Measurements from ENCODE around the gene ARPP19. TPM values are rescaled to one million over a fixed set of nuclear protein-coding genes. Genes with fewer than 3 reads are reported as not detected.

The ARPP19 gene
- total RNA-seq, 1 donor from 2014 or later, result 169 TPM

DNA sequence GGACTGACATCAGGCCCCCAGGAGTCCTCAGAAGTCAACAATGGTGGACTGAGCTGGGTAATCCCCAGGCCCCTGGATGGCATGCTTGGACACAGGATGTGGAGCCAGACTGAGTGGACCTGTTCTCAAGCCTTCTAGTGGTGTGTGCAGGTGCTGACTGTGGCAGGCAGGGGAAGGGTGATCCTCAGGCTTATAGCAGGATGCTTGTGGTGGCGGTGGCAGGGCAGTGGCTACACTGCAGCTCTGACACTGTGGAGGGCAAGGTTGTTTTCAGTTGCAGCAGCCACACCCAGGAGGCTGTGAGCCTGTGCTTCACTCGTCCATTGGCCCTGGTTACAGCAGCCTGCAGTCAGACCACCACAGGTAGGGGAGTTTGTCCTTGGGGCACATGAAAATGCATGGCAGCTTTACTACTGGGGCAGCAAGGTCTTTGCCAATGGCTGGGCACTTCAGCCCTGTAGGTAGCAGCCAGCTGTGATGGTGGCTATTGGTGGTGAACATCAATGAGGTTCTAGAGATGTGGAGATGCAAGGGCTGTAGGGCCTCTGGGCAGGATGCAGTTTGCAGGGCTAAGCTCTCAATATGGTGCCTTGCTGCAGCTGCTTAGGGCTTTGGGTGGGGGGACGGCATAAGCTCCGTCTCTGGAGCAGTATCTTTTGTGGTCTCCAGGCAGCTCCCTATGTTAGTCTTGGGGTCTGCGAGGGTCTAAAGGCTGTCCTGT is 22.6 kb downstream of the ARPP19 start:
- H3K36me3 Mint-ChIP-seq (ENCODE audit: unreplicated experiment), result peaks cover 47% of the 10 kb centered on the region
- H3K4me3 Mint-ChIP-seq (ENCODE audit: unreplicated experiment), result no peak overlapping the region

DNA sequence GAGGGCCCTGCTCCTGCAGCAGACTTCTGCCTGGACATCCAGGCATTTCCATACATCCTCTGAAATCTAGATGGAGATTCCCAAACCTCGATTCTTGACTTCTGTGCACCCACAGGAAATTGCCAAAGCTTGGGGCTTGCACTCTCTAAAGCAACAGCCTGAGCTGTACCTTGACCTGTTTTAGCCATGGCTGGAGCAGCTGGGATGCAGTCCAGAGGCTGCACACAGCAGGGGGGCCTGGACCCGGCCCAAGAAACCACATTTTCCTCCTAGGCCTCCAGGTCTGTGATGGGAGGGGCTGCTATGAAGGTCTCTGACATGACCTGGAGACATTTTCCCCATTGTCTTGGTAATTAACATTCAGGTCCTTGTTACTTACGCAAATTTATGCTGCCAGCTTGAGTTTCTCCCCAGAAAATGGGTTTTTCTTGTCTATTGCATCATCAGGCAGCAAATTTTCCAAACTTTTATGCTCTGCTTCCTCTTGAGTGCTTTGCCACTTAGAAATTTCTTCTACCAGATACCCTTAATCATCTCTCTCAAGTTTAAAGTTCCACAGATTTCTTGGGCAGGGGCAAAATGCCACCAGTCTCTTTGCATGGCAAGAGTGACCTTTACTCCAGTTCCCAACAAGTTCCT is 28.3 kb downstream of the ARPP19 start:
- Mint-ChIP-seq H3K4me3 (ENCODE audit: unreplicated experiment) (no peak overlapping the region), H3K27ac (ENCODE audit: unreplicated experiment) (no peak overlapping the region), H3K9me3 (ENCODE audit: unreplicated experiment) (peaks cover 1% of the 10 kb centered on the region), H3K27me3 (ENCODE audit: unreplicated experiment) (no peaks in the 10 kb centered on the region), H3K36me3 (ENCODE audit: unreplicated experiment) (peaks cover under 1% of the 10 kb centered on the region), H3K4me1 (ENCODE audit: unreplicated experiment) (peaks cover 8% of the 10 kb centered on the region)
- DNase-seq (ENCODE audit: extremely low spot score, unreplicated experiment), result no peak
- TF ChIP-seq, protein P1, sequence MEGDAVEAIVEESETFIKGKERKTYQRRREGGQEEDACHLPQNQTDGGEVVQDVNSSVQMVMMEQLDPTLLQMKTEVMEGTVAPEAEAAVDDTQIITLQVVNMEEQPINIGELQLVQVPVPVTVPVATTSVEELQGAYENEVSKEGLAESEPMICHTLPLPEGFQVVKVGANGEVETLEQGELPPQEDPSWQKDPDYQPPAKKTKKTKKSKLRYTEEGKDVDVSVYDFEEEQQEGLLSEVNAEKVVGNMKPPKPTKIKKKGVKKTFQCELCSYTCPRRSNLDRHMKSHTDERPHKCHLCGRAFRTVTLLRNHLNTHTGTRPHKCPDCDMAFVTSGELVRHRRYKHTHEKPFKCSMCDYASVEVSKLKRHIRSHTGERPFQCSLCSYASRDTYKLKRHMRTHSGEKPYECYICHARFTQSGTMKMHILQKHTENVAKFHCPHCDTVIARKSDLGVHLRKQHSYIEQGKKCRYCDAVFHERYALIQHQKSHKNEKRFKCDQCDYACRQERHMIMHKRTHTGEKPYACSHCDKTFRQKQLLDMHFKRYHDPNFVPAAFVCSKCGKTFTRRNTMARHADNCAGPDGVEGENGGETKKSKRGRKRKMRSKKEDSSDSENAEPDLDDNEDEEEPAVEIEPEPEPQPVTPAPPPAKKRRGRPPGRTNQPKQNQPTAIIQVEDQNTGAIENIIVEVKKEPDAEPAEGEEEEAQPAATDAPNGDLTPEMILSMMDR (IDR thresholded peaks at IDR 0.05), result no peak

More for the DNA sequence above, 22.6 kb downstream of the ARPP19 start:
- Mint-ChIP-seq H3K9me3 (ENCODE audit: unreplicated experiment) (peaks cover 3% of the 10 kb centered on the region), H3K27ac (ENCODE audit: unreplicated experiment) (no peak overlapping the region), H3K27me3 (ENCODE audit: unreplicated experiment) (no peaks in the 10 kb centered on the region), H3K4me1 (ENCODE audit: unreplicated experiment) (no peaks in the 10 kb centered on the region)
- no peak for DNase-seq (ENCODE audit: extremely low spot score, unreplicated experiment)
- TF ChIP-seq, protein P1 (IDR thresholded peaks at IDR 0.05), result no peak

DNA sequence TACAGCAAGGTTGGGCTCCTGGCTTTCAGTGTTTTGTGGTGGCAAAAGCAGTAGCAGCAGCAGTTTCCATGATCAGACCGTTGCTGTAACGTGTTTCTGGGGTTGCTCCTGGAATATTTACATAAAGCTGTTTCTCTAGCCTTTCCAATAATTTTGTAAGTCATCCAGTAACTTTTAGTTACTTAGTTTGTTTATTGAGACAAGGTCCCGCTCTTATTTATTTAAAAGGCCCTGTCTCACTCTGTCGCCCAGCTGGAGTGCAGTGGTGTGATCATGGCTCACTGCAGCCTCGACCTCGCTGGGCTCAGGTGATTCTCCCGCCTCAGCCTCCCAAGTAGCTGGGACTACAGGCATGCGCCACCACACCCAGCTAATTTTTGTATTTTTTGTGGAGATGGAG is 31.4 kb downstream of the ARPP19 start:
- H3K27me3 Mint-ChIP-seq (ENCODE audit: unreplicated experiment), result no peaks in the 10 kb centered on the region
- no peaks in the 10 kb centered on the region for H3K9me3 Mint-ChIP-seq (ENCODE audit: unreplicated experiment)

DNA sequence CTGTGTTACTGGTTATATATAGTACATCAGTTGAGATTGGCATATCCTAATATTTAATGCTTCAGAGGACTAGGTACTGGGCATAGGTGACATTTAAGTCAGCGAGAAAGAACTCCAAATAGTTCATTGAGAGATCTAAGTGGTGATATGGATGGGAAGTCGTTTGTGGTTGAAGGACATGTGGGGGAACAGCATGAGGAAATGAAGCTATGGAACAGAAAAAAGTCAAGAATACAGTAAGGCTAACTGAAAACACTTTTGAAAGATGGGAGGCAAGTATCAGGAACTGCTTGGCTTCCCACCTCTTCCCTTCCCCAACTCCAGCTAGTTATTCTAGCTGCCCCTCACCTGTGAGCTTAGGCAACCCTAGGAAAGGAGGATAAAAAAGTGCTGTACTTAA is 36.4 kb downstream of the ARPP19 start:
- Mint-ChIP-seq H3K27me3 (ENCODE audit: unreplicated experiment) (no peaks in the 10 kb centered on the region), H3K27ac (ENCODE audit: unreplicated experiment) (no peak overlapping the region), H3K9me3 (ENCODE audit: unreplicated experiment) (no peaks in the 10 kb centered on the region), H3K36me3 (ENCODE audit: unreplicated experiment) (no peaks in the 10 kb centered on the region), H3K4me1 (ENCODE audit: unreplicated experiment) (peaks cover 15% of the 10 kb centered on the region), H3K4me3 (ENCODE audit: unreplicated experiment) (no peak overlapping the region)
- TF ChIP-seq, protein P1 (IDR thresholded peaks at IDR 0.05), result no peak
- DNase-seq (ENCODE audit: extremely low spot score, unreplicated experiment), result no peak

More for the DNA sequence above, 31.4 kb downstream of the ARPP19 start:
- DNase-seq (ENCODE audit: extremely low spot score, unreplicated experiment), result no peak
- H3K4me3 Mint-ChIP-seq (ENCODE audit: unreplicated experiment), result no peak overlapping the region
- peaks cover 8% of the 10 kb centered on the region for H3K4me1 Mint-ChIP-seq (ENCODE audit: unreplicated experiment)
- TF ChIP-seq, protein P1 (IDR thresholded peaks at IDR 0.05), result no peak
- H3K36me3 Mint-ChIP-seq (ENCODE audit: unreplicated experiment), result no peaks in the 10 kb centered on the region
- H3K27ac Mint-ChIP-seq (ENCODE audit: unreplicated experiment), result no peak overlapping the region

DNA sequence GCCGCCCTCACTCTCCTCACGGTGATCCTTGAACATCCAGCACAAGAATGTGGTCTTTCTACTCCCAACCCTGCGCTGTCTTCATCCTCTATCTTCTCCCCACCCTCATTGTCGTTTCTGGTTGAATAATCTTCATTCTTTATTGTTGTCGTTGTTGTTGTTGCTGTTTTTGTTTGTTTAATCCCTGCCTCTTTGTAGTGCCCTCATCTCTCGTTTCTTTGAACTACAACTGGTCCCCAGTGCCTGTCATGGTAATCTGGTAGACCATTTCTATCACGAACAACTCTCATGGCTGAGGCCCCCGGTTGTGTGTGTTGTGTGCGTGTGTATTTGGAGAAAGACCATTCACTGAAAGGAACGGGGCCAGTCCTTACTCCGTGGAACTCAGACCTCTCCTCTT is 38.9 kb downstream of the ARPP19 start:
- no peaks in the 10 kb centered on the region for H3K27me3 Mint-ChIP-seq (ENCODE audit: unreplicated experiment)
- TF ChIP-seq, protein P1 (IDR thresholded peaks at IDR 0.05), result no peak
- no peaks in the 10 kb centered on the region for H3K36me3 Mint-ChIP-seq (ENCODE audit: unreplicated experiment)
- H3K27ac Mint-ChIP-seq (ENCODE audit: unreplicated experiment), result peak overlapping the region; percentile 62
- no peaks in the 10 kb centered on the region for H3K9me3 Mint-ChIP-seq (ENCODE audit: unreplicated experiment)
- H3K4me1 Mint-ChIP-seq (ENCODE audit: unreplicated experiment), result peaks cover 22% of the 10 kb centered on the region
- no peak for DNase-seq (ENCODE audit: extremely low spot score, unreplicated experiment)
- H3K4me3 Mint-ChIP-seq (ENCODE audit: unreplicated experiment), result peak overlapping the region; percentile 65
